DOHH2 (cell line): ENCODE results near the gene VAV2.

Source experiments
- CTCF ChIP-seq: fragments of 200-600 bp; sonication (generic); IDR thresholded peaks from one replicate; pipeline ENCODE4 v1.5.1; 2014; ENCODE audit warnings: antibody characterized with exemption, mild to moderate bottlenecking, low read depth, low read length; ENCODE audit not compliant: poor library complexity, severe bottlenecking
- EZH2phosphoT487 ChIP-seq: fragments of 200-600 bp; sonication (generic); IDR thresholded peaks from 2 replicates; pipeline ENCODE4 v1.6.1; 2017; ENCODE audit warnings: borderline replicate concordance, mild to moderate bottlenecking, antibody characterized with exemption, low read length, moderate library complexity, mixed read lengths

GRCh38 chr9:133811471-133811870, 180.7 kb downstream of the VAV2 start:
- TF ChIP-seq CTCF (no peak), EZH2phosphoT487 (no peak)
